HG03469 (cell line): ENCODE data around the gene ABCB9.

Experiments
- ATAC-seq: cut with Tn5 transposase; IDR thresholded peaks from one replicate; pipeline ENCODE4 v1.9.1; 2021; ENCODE audit warnings: mild to moderate bottlenecking, moderate library complexity, moderate number of reproducible peaks; ENCODE audit not compliant: unreplicated experiment

ABCB9 gene

GRCh38 chr12:122995503-122996187 lies 29.4 kb upstream of the ABCB9 start:
- ATAC-seq = no peak

- ATAC-seq = no peak
Measured at GRCh38 chr12:122994781-122995502, 28.7 kb upstream of the ABCB9 start.

GRCh38 chr12:122994140-122994675 lies 27.9 kb upstream of the ABCB9 start:
- ATAC-seq = no peak

GRCh38 chr12:122992386-122992785 lies 26.1 kb upstream of the ABCB9 start:
- no peak for ATAC-seq

GRCh38 chr12:122991623-122992275 lies 25.5 kb upstream of the ABCB9 start:
- ATAC-seq = no peak

- no peak for ATAC-seq
Measured at GRCh38 chr12:122990961-122991622, 24.8 kb upstream of the ABCB9 start.

GRCh38 chr12:122990561-122990960 lies 24.3 kb upstream of the ABCB9 start:
- ATAC-seq = no peak

- ATAC-seq = no peak
Measured at GRCh38 chr12:122989874-122990419, 23.7 kb upstream of the ABCB9 start.

- no peak for ATAC-seq
Measured at GRCh38 chr12:122989225-122989839, 23.1 kb upstream of the ABCB9 start.

GRCh38 chr12:122988612-122989212 lies 22.4 kb upstream of the ABCB9 start:
- ATAC-seq = no peak

- no peak for ATAC-seq
Measured at GRCh38 chr12:122988036-122988435, 21.8 kb upstream of the ABCB9 start.

- no peak for ATAC-seq
Measured at GRCh38 chr12:122987086-122987951, 21.1 kb upstream of the ABCB9 start.

GRCh38 chr12:122986258-122986871 lies 20.1 kb upstream of the ABCB9 start:
- no peak for ATAC-seq

- no peak for ATAC-seq
Measured at GRCh38 chr12:122985338-122986257, 19.3 kb upstream of the ABCB9 start.

GRCh38 chr12:122984612-122985337 lies 18.5 kb upstream of the ABCB9 start:
- ATAC-seq = no peak

- ATAC-seq = no peak
Measured at GRCh38 chr12:122983789-122984515, 17.7 kb upstream of the ABCB9 start.
